ENCODE measurements around the gene GOLGA2. TPM values are rescaled to one million over a fixed set of nuclear protein-coding genes. Genes with fewer than 3 reads are reported as not detected.

The GOLGA2 gene
- total RNA-seq, 1 donor from 2014 or later, result 54.8 TPM

DNA sequence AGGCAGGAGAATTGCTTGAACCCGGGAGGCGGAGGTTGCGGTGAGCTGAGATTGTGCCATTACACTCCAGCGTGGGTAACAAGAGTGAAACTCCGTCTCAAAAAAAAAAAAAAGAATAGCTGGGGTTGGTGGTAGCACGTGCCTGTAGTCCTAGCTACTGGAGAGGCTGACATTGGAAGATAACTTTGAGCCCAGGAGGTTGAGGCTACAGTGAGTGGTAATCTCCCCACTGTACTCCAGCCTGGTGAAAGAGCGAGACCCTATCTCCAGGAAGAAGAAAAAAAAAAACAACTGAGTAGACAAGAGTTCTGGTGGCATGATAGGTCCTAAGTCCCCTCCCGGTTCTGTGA, 26.3 kb downstream of the GOLGA2 start:
- DNase-seq (ENCODE audit: low read depth) (no peak), FAIRE-seq (no peak)
- Histone ChIP-seq H3K36me3 (ENCODE audit: control insufficient read depth, insufficient read depth, low read length) (no peaks in the 10 kb centered on the region), H3K27me3 (ENCODE audit: control insufficient read depth, insufficient read depth, low read length) (no peaks in the 10 kb centered on the region), H3K4me3 (ENCODE audit: low read depth, low read length) (no peak overlapping the region)
- TF ChIP-seq, protein P1, sequence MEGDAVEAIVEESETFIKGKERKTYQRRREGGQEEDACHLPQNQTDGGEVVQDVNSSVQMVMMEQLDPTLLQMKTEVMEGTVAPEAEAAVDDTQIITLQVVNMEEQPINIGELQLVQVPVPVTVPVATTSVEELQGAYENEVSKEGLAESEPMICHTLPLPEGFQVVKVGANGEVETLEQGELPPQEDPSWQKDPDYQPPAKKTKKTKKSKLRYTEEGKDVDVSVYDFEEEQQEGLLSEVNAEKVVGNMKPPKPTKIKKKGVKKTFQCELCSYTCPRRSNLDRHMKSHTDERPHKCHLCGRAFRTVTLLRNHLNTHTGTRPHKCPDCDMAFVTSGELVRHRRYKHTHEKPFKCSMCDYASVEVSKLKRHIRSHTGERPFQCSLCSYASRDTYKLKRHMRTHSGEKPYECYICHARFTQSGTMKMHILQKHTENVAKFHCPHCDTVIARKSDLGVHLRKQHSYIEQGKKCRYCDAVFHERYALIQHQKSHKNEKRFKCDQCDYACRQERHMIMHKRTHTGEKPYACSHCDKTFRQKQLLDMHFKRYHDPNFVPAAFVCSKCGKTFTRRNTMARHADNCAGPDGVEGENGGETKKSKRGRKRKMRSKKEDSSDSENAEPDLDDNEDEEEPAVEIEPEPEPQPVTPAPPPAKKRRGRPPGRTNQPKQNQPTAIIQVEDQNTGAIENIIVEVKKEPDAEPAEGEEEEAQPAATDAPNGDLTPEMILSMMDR (IDR thresholded peaks at IDR 0.05; ENCODE audit: insufficient read depth, low read length, severe bottlenecking), result no peak

DNA sequence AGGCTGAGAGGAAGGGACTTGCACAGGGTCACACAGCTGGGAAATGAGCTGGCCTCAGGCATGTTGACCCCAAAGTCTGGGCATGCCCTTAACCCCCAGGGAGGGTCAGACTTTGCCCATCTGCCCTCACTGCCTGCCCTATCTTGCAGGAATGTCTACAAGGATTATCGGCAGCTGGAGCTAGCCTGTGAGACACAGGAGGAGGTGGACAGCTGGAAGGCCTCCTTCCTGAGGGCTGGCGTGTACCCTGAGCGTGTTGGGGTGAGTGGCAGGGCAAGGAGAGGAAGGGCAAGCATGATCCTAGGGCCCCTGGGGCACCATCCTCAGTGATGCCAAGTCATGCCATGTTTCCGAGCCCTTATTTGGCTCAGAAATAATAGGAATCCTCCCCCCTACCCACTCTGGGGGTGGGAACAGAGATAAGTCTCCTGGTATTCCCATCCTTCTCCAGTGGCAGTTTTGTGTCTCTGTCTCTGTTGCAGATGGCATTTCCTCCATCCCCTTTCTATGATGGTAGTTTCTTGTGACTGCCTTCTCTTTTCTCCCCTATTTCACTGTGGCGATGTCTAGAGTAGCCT, 28.5 kb downstream of the GOLGA2 start:
- DNase-seq (ENCODE audit: low read depth) (no peak), FAIRE-seq (no peak)

DNA sequence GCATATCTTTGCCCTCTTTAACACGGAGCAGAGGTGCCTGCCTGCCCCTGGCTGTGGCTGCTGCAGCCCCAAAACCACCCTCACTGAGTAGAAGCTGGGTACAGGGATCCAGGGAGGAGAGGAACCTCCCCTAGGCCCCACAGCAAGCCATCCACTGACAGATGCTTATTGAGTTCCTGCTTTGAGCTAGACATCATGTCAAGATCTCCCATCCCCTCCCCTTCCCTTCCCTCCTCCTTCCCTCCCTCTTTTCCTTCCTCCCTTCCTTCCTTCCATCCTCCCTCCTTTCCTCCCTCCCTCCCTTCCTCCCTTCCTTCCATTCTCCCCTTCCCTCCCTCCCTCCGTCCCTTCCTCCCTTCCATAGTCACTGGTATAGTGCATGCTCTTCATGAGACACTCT, 29.3 kb downstream of the GOLGA2 start:
- FAIRE-seq, result no peak
- TF ChIP-seq, protein P1 (IDR thresholded peaks at IDR 0.05; ENCODE audit: insufficient read depth, low read length, severe bottlenecking), result no peak
- no peak for DNase-seq (ENCODE audit: low read depth)
- Histone ChIP-seq H3K36me3 (ENCODE audit: control insufficient read depth, insufficient read depth, low read length) (no peaks in the 10 kb centered on the region), H3K27me3 (ENCODE audit: control insufficient read depth, insufficient read depth, low read length) (no peaks in the 10 kb centered on the region), H3K4me3 (ENCODE audit: low read depth, low read length) (no peak overlapping the region)

More for the DNA sequence above, 28.5 kb downstream of the GOLGA2 start:
- H3K27me3 ChIP-seq (ENCODE audit: control insufficient read depth, insufficient read depth, low read length), result no peaks in the 10 kb centered on the region
- no peaks in the 10 kb centered on the region for H3K36me3 ChIP-seq (ENCODE audit: control insufficient read depth, insufficient read depth, low read length)
- H3K4me3 ChIP-seq (ENCODE audit: low read depth, low read length), result no peak overlapping the region
- TF ChIP-seq, protein P1 (IDR thresholded peaks at IDR 0.05; ENCODE audit: insufficient read depth, low read length, severe bottlenecking), result no peak

DNA sequence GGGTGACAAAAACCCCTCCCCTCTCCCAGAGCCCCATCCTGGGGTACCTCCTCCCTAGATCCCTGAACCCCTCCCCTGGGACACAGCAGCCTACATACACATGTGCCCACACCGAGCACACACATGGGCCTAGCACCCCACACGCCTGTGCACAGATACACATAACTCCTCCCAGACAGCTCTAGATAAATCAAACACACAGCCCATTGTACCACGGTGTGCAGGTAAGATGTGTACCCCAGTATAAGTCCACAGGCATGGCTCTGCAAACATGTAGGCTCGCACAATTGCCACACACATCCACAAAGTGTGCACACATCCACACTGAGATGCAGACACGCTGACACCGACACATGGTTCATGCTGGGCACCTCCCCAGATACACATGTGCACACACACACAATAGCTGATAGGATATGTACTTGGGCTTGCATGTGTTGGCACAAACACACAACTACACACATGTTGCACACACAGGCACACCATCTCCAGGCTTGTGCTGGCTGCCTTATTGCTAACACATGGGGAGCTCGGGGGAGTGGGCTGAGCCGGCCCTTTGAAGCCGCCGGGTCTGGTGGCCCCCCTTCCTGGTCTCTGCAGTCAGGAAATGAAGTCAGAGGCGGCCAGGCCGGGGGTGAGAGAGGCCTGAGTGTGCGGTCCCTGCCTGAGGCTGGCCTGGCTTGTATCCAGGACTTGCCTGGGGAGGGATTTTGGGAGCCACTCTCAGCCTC, 30.2 kb downstream of the GOLGA2 start:
- TF ChIP-seq, protein P1 (IDR thresholded peaks at IDR 0.05; ENCODE audit: insufficient read depth, low read length, severe bottlenecking), result no peak
- H3K4me3 ChIP-seq (ENCODE audit: low read depth, low read length), result no peak overlapping the region
- H3K27me3 ChIP-seq (ENCODE audit: control insufficient read depth, insufficient read depth, low read length), result no peaks in the 10 kb centered on the region
- DNase-seq (ENCODE audit: low read depth), result peak; percentile 12
- no peaks in the 10 kb centered on the region for H3K36me3 ChIP-seq (ENCODE audit: control insufficient read depth, insufficient read depth, low read length)
- no peak for FAIRE-seq

DNA sequence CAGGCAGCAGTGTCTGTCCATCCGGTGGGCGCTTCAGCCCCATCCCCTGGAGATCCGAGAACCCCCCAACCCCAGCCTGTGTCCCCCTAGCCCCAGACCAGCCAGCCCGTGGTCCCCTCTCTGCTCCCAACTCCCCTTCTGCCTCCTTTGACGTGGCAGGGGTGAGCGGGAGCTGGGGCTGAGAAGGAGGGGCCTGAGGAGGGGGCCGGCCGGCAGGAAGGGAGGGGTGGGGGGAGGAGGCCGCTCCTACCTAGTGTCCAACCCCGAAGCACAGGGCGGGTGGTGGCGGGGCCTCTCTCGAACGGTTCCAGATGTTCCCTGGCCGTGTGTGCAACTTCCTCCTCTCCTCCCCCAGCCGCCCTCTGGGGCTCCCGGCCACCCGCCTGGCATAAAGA, 31.0 kb downstream of the GOLGA2 start:
- FAIRE-seq (no peak), DNase-seq (ENCODE audit: low read depth) (no peak)
- TF ChIP-seq, protein P1 (IDR thresholded peaks at IDR 0.05; ENCODE audit: insufficient read depth, low read length, severe bottlenecking), result no peak
- H3K36me3 ChIP-seq (ENCODE audit: control insufficient read depth, insufficient read depth, low read length), result no peaks in the 10 kb centered on the region
- H3K27me3 ChIP-seq (ENCODE audit: control insufficient read depth, insufficient read depth, low read length), result no peaks in the 10 kb centered on the region
- H3K4me3 ChIP-seq (ENCODE audit: low read depth, low read length), result no peak overlapping the region

All from bronchial epithelial cell (primary cell).